Hematopoietic multipotent progenitor cell treated with erythropoietin and hydrocortisone succinate and interleukin-3 and kit ligand, for 17 days (in vitro differentiated cells): ENCODE data around the gene ALOX5.
"Not testable (repeated sequence)": the region's sequence is repeated elsewhere in the genome, so short reads cannot be mapped to it uniquely, and the experiment has no call there.

Experiments used
- DNase-seq: peaks from one replicate; pipeline ENCODE4 v3.0.0-alpha.2; 2015; ENCODE audit warnings: low spot score

Gene ALOX5

GRCh38 chr10:45404770-45405120, 30.7 kb downstream of the ALOX5 start:
- DNase-seq: no peak

- DNase-seq: no peak
Observed at GRCh38 chr10:45407542-45407941, 33.5 kb downstream of the ALOX5 start.

GRCh38 chr10:45408421-45409319, 34.7 kb downstream of the ALOX5 start:
- no peak for DNase-seq

GRCh38 chr10:45409347-45409746, 35.3 kb downstream of the ALOX5 start:
- DNase-seq: not testable (repeated sequence)

GRCh38 chr10:45409782-45410181, 35.8 kb downstream of the ALOX5 start:
- no peak for DNase-seq

- no peak for DNase-seq
Observed at GRCh38 chr10:45410489-45410806, 36.4 kb downstream of the ALOX5 start.

GRCh38 chr10:45410807-45411606, 37.0 kb downstream of the ALOX5 start:
- no peak for DNase-seq

- no peak for DNase-seq
Observed at GRCh38 chr10:45411607-45411940, 37.6 kb downstream of the ALOX5 start.

GRCh38 chr10:45415062-45415461, 41.0 kb downstream of the ALOX5 start:
- not testable (repeated sequence) for DNase-seq

GRCh38 chr10:45416603-45417002, 42.6 kb downstream of the ALOX5 start:
- no peak for DNase-seq

GRCh38 chr10:45417746-45418145, 43.7 kb downstream of the ALOX5 start:
- no peak for DNase-seq

GRCh38 chr10:45418417-45418848, 44.4 kb downstream of the ALOX5 start:
- no peak for DNase-seq

- DNase-seq: peak; percentile 45
Observed at GRCh38 chr10:45418849-45419675, 45.0 kb downstream of the ALOX5 start.

GRCh38 chr10:45419676-45420025, 45.6 kb downstream of the ALOX5 start:
- DNase-seq: peak; percentile 45

GRCh38 chr10:45420453-45421192, 46.6 kb downstream of the ALOX5 start:
- peak; percentile 74 for DNase-seq

GRCh38 chr10:45421221-45422097, 47.4 kb downstream of the ALOX5 start:
- peak; percentile 45 for DNase-seq

GRCh38 chr10:45422207-45422865, 48.3 kb downstream of the ALOX5 start:
- no peak for DNase-seq

GRCh38 chr10:45422866-45423659, 49.0 kb downstream of the ALOX5 start:
- DNase-seq: no peak

GRCh38 chr10:45423976-45424499, 50.0 kb downstream of the ALOX5 start:
- DNase-seq: no peak
